ENCODE data around the gene TLN1. TPM values are rescaled to one million over a fixed set of nuclear protein-coding genes. Genes with fewer than 3 reads are reported as not detected.

Gene TLN1
- total RNA-seq, 1 donor: 287 TPM

DNA sequence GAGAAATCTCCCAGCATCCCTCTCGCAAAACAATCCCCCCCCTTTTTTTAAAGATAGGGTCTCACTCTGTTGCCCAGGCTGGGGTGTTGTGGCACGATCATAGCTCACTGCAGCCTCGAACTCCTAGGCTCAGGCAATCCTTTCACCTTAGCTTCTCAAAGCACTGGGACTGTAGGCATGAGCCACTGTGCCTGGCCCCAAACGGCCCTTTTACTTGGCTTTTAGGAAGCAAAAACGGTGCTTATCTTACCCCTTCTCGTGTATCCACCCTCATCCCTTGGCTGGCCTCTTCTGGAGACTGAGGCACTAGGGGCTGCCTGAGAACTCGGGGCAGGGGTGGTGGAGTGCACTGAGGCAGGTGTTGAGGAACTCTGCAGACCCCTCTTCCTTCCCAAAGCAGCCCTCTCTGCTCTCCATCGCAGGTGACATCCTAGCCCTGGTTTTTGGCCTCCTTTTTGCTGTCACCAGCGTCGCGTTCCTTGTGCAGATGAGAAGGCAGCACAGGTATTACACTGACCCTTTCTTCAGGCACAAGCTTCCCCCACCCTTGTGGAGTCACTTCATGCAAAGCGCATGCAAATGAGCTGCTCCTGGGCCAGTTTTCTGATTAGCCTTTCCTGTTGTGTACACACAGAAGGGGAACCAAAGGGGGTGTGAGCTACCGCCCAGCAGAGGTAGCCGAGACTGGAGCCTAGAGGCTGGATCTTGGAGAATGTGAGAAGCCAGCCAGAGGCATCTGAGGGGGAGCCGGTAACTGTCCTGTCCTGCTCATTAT lies 51.5 kb downstream of the TLN1 start:
- H3K4me3 ChIP-seq (ENCODE audit: low read depth, low read length): no peak overlapping the region
- DNase-seq (ENCODE audit: low read depth): peak; percentile 22
- TF ChIP-seq, protein P1, sequence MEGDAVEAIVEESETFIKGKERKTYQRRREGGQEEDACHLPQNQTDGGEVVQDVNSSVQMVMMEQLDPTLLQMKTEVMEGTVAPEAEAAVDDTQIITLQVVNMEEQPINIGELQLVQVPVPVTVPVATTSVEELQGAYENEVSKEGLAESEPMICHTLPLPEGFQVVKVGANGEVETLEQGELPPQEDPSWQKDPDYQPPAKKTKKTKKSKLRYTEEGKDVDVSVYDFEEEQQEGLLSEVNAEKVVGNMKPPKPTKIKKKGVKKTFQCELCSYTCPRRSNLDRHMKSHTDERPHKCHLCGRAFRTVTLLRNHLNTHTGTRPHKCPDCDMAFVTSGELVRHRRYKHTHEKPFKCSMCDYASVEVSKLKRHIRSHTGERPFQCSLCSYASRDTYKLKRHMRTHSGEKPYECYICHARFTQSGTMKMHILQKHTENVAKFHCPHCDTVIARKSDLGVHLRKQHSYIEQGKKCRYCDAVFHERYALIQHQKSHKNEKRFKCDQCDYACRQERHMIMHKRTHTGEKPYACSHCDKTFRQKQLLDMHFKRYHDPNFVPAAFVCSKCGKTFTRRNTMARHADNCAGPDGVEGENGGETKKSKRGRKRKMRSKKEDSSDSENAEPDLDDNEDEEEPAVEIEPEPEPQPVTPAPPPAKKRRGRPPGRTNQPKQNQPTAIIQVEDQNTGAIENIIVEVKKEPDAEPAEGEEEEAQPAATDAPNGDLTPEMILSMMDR (IDR thresholded peaks at IDR 0.05; ENCODE audit: insufficient read depth, low read length): no peak

DNA sequence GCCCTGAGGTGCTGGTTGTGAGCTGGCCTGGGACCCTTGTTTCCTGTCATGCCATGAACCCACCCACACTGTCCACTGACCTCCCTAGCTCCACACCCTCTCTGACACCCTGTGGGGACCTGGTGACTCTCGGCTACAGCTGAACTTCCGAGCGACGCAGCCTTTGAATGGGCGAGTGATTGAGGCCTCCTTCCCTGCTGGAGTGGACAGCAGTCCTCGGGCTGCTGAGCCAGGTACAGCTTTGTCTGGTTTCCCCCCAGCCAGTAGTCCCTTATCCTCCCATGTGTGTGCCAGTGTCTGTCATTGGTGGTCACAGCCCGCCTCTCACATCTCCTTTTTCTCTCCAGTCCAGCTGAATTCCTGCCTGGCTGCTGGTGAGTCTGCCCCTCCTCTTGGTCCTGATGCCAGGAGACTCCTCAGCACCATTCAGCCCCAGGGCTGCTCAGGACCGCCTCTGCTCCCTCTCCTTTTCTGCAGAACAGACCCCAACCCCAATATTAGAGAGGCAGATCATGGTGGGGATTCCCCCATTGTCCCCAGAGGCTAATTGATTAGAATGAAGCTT lies 52.1 kb downstream of the TLN1 start:
- H3K4me3 ChIP-seq (ENCODE audit: low read depth, low read length): no peak overlapping the region
- TF ChIP-seq, protein P1 (IDR thresholded peaks at IDR 0.05; ENCODE audit: insufficient read depth, low read length): no peak
- no peak for DNase-seq (ENCODE audit: low read depth)

DNA sequence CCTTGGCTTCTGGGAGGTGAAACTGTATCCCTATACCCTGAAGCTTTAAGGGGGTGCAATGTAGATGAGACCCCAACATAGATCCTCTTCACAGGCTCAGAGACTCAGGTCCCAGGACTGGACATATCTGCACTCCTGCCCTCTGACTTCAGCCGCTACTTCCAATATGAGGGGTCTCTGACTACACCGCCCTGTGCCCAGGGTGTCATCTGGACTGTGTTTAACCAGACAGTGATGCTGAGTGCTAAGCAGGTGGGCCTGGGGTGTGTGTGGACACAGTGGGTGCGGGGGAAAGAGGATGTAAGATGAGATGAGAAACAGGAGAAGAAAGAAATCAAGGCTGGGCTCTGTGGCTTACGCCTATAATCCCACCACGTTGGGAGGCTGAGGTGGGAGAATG lies 52.9 kb downstream of the TLN1 start:
- DNase-seq (ENCODE audit: low read depth): no peak
- TF ChIP-seq, protein P1 (IDR thresholded peaks at IDR 0.05; ENCODE audit: insufficient read depth, low read length): no peak
- H3K4me3 ChIP-seq (ENCODE audit: low read depth, low read length): no peak overlapping the region

DNA sequence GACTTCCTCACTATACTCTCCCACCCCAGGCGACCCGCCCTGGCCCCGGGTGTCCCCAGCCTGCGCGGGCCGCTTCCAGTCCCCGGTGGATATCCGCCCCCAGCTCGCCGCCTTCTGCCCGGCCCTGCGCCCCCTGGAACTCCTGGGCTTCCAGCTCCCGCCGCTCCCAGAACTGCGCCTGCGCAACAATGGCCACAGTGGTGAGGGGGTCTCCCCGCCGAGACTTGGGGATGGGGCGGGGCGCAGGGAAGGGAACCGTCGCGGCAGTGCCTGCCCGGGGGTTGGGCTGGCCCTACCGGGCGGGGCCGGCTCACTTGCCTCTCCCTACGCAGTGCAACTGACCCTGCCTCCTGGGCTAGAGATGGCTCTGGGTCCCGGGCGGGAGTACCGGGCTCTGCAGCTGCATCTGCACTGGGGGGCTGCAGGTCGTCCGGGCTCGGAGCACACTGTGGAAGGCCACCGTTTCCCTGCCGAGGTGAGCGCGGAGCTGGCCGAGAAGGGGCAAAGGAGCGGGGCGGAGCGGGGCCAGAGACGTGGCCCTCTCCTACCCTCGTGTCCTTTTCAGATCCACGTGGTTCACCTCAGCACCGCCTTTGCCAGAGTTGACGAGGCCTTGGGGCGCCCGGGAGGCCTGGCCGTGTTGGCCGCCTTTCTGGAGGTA lies 56.1 kb downstream of the TLN1 start:
- peak overlapping the region; percentile 60 for H3K4me3 ChIP-seq (ENCODE audit: low read depth, low read length)
- no peak for DNase-seq (ENCODE audit: low read depth)
- TF ChIP-seq, protein P1 (IDR thresholded peaks at IDR 0.05; ENCODE audit: insufficient read depth, low read length): no peak

DNA sequence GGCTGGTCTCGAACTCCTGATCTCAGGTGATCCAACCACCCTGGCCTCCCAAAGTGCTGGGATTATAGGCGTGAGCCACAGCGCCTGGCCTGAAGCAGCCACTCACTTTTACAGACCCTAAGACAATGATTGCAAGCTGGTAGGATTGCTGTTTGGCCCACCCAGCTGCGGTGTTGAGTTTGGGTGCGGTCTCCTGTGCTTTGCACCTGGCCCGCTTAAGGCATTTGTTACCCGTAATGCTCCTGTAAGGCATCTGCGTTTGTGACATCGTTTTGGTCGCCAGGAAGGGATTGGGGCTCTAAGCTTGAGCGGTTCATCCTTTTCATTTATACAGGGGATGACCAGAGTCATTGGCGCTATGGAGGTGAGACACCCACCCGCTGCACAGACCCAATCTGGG lies 56.8 kb downstream of the TLN1 start:
- TF ChIP-seq, protein P1 (IDR thresholded peaks at IDR 0.05; ENCODE audit: insufficient read depth, low read length): no peak

DNA sequence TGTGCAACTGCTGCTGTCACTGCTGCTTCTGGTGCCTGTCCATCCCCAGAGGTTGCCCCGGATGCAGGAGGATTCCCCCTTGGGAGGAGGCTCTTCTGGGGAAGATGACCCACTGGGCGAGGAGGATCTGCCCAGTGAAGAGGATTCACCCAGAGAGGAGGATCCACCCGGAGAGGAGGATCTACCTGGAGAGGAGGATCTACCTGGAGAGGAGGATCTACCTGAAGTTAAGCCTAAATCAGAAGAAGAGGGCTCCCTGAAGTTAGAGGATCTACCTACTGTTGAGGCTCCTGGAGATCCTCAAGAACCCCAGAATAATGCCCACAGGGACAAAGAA lies 58.0 kb downstream of the TLN1 start:
- H3K4me3 ChIP-seq (ENCODE audit: low read depth, low read length): no peak overlapping the region
- TF ChIP-seq, protein P1 (IDR thresholded peaks at IDR 0.05; ENCODE audit: insufficient read depth, low read length): no peak
- no peak for DNase-seq (ENCODE audit: low read depth)

More for the DNA sequence above, 56.8 kb downstream of the TLN1 start:
- no peak overlapping the region for H3K4me3 ChIP-seq (ENCODE audit: low read depth, low read length)
- DNase-seq (ENCODE audit: low read depth): no peak

All from fibroblast of the aortic adventitia (primary cell).